Ishikawa (cell line): ENCODE results near the gene LIX1.

Experiments used
- CEBPB ChIP-seq: IDR thresholded peaks from 2 replicates; pipeline ENCODE4 v1.6.1; 2012
- EGR1 ChIP-seq: IDR thresholded peaks from 2 replicates; pipeline ENCODE4 v1.6.1; 2012
- EP300 ChIP-seq: IDR thresholded peaks from 2 replicates; pipeline ENCODE4 v1.6.1; 2012; ENCODE audit warnings: borderline replicate concordance
- MAX ChIP-seq: IDR thresholded peaks from 2 replicates; pipeline ENCODE4 v1.6.1; 2012
- NFIC ChIP-seq: IDR thresholded peaks from 2 replicates; pipeline ENCODE4 v1.6.1; 2012
- RAD21 ChIP-seq: IDR thresholded peaks from 2 replicates; pipeline ENCODE4 v1.6.1; 2012; ENCODE audit warnings: low read depth
- REST ChIP-seq: IDR thresholded peaks from 2 replicates; pipeline ENCODE4 v1.6.1; 2012; ENCODE audit warnings: low read depth, mild to moderate bottlenecking
- TAF1 ChIP-seq: IDR thresholded peaks from 2 replicates; pipeline ENCODE4 v1.6.1; 2012; ENCODE audit warnings: low read depth, mild to moderate bottlenecking
- TEAD4 ChIP-seq: IDR thresholded peaks from 2 replicates; pipeline ENCODE4 v1.6.1; 2012
- USF1 ChIP-seq: IDR thresholded peaks from 2 replicates; pipeline ENCODE4 v1.6.1; 2012
- YY1 ChIP-seq: IDR thresholded peaks from 2 replicates; pipeline ENCODE4 v1.6.1; 2012; ENCODE audit warnings: low read depth
- ZBTB7A ChIP-seq: IDR thresholded peaks from 2 replicates; pipeline ENCODE4 v1.6.1; 2012; ENCODE audit warnings: low read depth

GRCh38 chr5:97112230-97112629, 30.2 kb downstream of the LIX1 start:
- no peak for TF ChIP-seq RAD21
- no peak for TF ChIP-seq REST
- no peak for TF ChIP-seq ZBTB7A
- no peak for TF ChIP-seq USF1
- no peak for TF ChIP-seq YY1
- no peak for TF ChIP-seq TAF1
- TF ChIP-seq EGR1, result no peak
- TF ChIP-seq MAX, result no peak
- TF ChIP-seq EP300, result no peak
- no peak for TF ChIP-seq NFIC
- TF ChIP-seq TEAD4, result no peak
- no peak for TF ChIP-seq CEBPB
